Inflammatory macrophage (primary cell): ENCODE measurements around the gene PTK6.
"Not testable (repeated sequence)": the region's sequence is repeated elsewhere in the genome, so short reads cannot be mapped to it uniquely, and the experiment has no call there.

Experiments
- DNase-seq, 2 donors: peaks; one replicate each; pipeline ENCODE4 v3.0.0-alpha.2; 2020 to 2022

The PTK6 gene

DNA sequence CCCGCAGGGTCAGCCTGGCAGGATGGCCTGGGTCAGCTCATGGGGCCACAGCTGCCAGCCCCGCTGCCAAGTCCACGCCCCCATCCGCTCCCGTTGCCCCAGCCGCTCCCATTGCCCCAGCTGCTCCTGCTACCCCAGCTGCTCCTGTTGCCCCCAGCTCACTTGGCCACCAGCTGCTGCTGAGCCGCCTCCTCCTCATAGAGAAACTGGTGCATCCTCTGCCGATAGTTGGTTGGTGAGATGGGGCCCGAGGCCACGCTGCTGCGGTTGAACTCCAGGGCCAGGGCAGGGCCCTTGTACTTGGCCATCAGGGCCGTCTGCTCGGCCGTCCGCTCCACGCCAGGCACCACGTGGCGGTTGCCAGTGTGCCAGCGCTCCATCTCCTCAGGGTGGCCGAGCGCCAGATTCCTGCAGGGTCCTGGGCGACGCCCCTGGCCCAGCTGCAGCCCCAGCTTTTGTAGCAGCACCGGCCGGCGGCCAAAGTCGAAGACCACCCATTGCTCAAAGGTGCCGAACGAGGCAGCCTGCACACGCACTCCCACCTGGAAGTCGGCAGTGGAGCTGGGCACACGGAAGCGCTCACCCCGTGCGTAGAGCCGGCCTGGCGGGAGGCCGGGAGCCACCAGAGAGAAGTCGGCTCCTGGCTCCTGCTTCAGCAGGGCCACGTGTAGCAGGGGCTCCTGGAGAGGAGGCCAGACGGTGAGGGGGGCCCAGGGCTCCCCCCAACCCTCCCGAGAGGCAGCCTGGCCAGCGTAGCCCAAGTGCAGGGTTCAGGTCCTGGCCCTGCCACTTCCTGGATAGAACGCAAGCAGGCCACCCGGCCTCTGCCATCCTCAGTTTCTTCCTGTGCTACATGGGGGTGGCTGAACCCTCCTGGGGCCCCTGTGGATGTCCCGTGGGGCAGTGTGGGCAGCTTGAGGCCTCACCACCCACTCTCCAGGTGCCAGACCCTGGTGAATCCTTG is 32.1 kb upstream of the PTK6 start:
- no peak for DNase-seq

DNA sequence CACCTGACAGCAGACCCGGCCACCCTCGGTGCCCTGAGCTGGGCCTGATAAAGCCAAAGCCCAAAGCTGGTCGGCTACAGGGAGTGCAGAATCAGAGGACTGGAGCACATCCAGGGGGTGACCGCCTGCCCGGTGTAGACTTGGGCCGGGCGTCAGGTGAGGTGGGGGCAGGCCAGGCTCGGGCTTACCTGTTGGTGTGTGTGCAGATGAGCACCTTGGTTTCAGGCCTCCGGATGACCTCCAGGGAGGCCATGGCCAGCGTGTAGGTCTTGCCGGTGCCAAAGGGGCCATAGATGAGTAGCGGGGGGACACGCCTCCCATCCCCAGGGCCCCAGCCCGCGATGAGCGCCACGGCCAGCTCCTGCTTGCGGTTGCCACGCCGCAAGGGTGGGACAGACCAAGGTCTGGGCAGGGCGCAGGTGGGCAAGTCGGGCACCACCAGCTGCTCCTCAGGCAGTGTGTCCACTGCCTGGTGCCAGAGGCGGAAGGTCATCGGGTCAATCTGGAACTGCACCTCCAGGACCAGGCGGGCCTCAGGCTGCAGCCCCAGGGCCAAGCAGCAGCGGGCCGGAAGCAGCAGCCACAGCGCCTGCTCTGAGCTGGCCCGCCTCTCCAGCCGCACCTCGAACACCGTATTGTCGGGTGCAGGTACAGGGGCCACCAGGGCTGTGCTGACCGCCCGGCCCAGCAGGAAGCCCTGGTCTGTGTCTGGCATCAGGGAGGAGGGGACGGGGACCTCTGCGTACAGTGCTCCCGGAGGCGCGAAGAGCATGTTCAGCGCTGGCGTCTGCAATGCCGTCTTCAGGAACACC is 31.2 kb upstream of the PTK6 start:
- no peak for DNase-seq

DNA sequence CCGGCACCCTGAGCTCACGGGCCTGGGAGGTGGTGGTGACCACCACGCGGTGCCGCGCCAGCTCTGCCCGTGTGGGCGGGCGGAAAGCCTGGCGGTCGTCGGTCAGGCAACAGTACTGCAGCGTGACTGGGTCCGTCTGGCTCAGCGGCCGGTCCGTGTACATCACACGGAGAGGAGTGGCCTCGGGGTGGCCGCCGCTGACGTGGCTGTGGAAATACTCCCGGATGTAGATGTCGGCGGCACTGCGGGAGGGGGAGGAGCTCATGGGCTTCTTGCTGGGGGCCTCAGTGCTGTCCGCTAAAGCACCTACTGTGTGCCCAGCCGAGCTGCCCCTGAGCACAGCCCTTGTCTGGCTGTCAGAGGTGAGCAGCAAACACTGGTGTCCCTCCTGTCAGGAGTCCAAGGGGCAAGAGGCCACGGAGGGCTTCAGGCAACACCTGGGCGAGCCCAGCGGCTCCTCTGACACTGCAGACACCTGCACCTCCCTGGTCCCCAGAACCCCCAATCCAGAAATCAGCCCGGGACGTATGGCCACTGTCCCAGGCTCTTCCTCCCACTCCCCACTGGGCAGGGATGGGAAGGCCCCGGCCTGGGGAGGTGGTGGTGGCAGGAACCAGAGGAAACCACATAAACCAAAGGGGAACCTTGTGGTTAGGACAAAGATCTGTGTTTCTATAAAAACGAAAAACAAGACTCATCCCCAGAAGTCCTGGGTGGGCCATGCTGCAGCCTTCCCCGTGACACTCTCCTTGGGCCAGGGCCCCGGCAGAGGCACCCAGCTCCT is 30.4 kb upstream of the PTK6 start:
- DNase-seq, result peak; percentile 81 to 82

DNA sequence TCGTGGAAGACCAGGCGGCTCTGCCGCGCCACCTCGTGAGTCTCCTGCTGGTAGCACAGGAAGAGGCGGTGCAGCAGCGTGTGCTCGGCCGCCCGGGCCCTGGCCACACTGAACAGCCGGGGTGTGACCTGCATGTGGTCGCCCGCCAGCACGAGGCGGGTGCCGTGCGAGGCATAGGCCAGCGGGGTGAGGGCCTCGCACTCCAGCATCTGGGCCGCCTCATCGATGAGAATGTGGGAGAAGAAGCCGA is 29.9 kb upstream of the PTK6 start:
- no peak for DNase-seq

DNA sequence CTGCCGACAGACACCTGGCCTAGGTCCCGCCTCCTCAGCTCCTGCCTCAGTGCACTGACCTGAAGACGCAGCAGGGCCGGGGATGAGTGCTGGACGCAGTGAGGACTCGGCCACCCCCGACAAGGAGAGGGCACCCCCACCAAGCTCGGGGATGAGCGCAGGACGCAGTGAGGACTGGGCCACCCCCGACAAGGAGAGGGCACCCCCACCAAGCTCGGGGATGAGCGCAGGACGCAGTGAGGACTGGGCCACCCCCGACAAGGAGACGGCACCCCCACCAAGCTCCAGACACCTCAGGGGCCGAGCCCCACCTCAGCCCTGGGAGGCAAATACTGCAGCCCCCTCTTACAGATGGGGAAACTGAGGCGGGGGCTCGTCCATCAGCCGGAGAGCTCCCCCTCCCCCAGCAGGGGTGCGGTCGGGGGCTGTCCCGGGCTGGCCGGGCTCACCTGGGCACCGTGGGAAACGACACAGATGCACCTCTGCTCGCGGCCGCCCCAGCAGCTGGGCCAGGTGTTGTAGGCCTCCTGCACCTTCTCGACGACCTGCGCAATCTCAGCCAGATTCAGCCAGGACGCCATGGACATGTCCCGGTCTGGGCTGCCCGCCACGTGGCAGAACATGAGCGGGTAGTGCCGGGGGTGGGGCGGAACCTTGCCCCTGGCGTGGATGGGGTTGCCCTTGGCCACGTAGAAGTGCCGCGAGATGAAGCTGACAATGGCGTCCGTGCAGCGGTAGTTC is 29.4 kb upstream of the PTK6 start:
- no peak for DNase-seq

DNA sequence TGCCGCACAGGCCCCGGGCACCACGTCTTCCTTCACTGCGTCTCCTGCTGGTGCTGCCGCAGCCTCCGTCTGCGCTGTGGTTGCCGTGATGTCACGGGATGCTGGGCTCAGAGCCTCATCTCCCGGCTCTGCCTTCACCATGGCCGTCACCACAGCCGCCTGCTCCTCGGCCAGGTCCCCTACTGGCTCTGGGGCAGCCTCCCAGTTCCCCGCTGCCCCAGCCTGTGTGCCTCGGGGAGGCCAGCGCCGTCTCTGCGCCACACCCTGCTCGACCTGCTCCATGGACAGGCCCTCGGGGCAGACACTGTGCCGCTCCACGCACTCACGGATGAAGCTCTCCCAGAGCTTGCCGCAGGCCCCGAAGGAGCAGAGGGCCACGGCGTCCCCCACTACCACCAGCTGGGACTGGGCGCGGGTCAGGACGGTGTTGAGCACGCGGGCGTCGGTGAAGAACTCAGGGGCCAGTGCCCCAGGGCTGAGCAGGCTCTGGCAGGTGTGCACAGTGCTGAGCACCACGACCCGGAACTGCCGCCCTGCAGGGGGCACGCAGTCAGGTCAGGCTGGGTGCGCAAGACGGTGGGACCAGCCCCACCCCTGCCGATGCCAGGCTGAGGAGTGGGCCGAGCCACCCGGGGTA is 28.6 kb upstream of the PTK6 start:
- DNase-seq, result no peak

DNA sequence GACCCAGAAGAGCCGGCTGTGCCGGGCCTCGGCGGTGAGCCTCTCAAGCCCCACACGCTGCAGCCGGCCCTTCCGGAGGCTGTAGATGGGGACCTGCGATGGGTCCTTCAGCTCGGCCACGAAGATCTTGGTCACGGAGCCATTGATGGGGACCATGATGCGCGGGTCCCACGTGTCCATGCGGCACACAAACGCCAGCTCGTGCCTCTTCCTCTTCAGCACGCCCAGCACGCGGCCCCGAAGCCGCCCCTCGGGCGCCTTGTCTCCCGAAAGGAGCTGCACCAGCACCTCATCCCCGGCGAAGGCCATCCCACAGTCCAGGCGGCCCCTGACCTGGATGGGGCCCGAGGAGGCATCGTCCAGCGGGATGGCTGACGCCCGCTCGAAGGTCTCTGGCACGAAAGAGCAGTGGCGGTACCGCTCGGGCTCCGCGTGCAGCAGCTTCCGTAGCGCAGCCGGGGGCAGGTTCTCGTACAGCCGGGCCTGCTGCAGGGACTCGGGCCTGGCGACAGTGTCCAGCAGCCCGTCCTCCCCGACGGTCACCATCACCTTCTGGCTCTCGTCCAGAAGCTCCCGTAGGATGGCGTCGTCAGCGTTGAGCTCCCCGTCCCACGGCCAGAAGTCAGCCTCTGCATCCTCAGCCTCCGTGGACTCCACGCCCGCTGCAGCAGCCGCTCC is 28.0 kb upstream of the PTK6 start:
- DNase-seq, result no peak

DNA sequence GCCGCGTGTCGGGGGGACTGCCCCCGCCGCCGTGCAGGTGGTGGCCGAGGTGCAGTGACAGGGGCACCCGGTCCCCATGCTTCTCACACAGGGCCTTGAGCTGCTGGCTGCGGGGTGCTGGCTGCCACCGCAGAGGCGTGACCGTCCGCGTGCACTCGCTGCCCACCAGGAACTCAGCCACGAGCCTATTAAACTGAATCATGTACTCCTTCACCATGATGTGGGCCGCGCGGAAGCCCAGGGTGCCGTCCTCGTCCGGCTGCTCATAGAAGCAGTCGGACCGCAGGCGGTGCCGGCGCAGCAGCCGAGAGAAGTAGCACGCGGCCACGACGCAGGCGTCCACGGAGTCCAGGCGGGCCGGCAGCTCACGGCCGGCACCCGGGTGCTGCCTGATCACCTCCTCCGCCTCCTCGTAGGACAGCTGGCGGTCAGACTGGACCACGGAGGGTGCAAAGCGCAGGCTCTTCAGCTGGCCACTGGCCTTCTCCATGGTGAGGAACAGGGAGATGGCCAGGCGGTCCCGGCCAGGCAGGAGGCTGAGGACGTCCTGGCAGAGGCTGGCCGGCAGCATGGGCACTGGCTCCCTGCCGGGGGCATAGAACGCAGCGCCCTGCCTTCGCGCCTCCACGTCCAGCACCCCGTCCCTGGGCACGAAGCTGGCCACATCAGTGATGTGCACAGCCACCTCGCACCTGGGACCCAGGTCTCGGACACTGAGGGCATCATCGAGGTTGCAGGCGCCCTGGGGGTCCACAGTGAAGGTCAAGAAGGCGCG is 27.0 kb upstream of the PTK6 start:
- no peak for DNase-seq

DNA sequence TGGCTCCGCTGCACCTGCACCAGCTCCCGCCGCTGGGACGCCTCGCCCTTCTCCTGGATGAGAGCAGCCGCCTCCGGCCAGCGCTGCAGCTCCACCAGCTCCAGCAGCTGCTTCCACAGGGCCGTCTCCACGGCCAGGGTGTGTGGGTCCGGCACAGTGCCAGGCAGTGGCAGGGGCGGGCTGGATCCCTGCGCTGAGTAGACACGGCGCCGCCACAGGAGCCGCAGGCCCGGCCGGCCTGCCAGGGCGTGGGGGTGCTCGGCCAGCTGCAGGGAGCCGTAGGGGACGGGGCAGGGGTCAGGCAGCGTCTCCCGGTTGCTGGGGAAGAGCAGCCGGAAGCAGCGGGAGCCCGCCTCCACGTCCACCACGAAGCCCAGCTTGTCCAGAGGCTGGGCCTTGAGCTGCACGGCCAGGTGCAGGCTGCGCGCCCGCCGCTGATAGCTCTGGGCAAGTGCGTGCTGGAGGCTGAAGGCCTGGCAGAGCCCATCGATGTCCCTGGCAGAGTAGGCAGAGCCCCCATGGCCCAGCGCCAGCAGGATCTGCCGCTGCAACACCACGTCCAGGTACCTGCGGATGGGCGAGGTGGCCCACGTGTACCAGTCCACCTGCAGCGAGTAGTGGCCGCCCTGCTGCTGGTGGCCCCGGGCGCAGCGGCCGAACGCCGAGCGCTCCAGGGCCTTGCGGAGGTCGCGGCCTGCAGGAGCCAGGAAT is 26.2 kb upstream of the PTK6 start:
- DNase-seq, result no peak

DNA sequence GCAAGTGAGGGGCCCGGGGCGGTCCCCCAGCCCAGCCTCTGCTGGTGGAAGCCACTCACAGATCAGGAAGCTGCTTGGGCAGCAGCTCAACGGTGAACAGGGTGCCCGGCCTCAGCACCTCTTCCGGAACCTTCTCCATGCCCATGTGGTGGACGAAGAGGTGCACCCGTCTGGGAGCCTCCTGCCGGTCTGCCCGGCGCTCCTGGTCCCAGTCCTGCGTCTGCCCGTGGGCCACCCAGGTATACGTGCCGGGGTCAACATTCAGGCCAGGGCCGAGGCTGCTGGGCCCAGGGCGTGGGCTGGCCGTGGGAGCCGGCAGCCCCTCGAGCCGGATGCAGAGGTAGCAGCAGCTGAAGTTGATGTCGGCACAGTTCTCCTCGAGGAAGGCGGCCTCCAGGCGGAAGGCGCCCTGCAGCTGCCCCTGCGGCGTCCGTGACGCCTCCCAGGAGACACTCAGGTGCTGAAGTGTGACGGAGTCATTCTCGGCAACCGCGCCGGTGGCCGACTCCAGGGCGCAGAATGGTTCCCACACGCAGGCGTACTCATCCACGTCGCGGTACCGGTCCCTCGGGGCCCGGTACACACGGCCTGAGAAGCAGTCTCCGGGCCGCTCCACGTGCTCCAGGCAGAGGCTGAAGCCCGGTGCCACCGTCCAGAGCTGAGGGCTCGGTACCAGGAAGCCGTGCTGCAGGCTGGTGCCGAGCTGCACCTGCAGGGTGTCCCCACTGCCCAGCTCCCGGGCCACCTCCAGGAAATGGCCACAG is 25.5 kb upstream of the PTK6 start:
- no peak for DNase-seq

DNA sequence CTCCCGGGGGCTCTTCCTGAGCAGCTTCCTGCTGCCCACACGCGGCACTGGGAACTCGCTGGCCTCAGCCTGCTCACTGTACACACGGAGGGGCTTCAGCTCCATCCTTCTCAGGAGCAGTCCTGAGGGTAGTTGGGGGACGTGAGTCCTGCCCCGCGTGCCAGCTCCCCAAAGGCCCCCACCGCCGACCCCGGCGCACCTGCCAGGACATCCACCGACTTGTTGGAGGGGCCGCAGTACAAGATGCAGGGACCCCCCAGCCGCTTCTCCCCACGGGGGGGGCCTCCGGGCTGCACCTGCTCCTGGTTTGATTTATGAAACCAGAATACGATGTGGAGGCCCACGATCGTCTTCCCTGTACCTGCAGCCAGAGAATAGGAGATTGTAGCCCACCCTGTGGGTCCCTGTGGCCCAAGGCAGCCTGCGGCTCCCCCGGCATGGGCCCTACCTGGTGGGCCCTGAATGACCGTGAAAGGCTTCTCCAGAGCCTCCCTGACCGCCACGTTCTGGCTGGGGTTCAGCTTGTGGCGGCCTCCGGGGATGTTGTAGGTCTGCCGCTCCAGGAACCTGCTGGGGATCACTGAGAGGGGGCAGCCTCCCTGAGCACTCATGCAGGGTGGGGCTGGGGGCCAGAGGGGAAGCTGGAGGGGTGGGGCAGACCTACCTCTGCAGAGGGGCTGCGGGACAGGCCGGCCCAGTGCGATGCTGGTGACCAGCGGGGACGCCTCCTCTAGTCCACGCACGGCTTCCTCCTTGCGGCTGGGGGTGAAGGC is 24.6 kb upstream of the PTK6 start:
- DNase-seq, result no peak

DNA sequence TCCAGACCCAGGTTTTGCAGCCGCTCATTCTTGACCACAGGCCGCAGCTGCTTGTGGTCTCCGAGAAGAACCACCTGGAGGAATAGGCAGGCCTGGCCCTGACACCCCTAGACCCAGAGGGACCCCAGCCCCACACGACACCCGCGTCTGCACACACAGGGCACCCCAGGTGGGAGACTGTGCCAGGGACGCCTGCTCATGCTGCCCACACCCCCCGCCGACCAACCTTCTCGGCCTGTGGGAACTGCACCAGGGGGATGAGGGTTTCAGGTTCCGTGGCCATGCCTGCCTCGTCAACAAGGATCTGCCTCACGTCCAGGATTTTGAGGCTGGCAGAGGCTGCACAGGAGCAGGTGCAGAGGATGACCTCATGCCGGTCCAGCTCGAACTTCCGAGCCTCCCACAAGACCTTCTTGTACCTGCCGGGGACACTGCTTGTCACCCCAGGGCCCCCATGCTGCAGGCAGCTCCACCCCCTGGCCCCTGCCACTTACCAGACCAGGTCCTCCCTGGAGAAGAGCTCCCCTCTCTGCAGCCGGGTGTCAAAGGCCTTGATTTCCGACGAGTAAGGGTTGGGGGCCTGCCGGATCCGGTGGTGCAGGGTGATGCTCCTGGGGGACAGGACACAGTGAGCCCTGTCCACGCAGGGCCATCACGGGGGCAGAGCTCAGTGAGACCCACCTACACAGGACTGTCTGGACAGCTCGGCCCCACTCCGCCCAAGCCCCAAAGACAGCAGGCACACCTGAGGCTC is 23.9 kb upstream of the PTK6 start:
- DNase-seq, result no peak

DNA sequence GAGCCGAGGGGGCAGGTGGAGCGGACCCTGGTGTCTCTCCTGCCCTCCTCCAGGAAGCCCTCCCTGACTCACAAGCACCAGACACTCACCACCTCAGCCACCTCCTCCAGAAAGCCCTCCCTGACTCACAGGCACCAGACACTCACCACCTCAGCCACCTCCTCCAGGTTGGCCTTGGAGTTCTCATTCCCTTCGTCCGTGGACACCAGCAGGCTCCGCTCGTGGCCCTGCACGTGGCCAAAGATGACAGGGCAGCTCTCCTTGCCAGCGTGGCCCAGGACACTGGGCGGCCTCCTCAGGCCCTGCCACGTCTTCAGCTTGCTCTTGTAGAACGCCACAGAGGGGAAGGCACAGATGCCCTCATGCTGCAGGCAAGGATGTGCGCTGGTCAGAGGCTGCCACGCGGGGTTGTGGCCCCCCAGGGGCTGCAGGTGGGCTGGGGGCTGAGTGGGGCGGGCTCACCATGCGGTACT is 23.2 kb upstream of the PTK6 start:
- DNase-seq, result no peak

DNA sequence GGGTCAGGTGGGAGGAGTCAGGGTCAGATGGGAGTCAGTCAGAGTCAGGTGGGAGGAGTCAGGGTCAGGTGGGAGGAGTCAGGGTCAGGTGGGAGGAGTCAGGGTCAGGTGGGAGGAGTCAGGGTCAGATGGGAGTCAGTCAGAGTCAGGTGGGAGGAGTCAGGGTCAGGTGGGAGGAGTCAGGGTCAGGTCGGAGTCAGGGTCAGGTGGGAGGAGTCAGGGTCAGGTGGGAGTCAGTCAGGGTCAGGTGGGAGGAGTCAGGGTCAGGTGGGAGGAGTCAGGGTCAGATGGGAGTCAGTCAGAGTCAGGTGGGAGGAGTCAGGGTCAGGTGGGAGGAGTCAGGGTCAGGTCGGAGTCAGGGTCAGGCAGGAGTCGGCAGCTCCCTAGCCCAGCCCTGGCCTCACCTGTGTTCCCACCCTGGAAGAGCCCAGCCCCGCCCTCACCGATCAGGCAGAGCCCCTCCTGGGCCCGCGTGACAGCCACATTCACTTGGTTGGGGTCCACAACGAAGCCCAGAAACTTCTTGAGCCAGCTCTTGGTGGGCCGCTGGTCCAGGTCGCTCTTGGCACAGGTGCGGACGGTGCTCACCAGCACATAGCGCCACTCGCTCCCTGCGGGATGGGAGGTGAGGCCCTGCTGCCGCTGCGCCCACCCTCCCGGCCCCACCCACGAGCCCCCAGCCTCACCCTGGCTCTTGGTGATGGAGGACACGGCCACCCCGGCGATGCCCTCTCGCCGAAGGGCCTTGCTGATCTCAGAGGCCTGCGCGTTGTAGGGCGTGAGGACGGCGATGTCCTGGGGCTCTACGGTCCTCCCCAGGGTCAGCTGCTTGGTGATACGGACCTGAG is 22.5 kb upstream of the PTK6 start:
- DNase-seq, result not testable (repeated sequence)

DNA sequence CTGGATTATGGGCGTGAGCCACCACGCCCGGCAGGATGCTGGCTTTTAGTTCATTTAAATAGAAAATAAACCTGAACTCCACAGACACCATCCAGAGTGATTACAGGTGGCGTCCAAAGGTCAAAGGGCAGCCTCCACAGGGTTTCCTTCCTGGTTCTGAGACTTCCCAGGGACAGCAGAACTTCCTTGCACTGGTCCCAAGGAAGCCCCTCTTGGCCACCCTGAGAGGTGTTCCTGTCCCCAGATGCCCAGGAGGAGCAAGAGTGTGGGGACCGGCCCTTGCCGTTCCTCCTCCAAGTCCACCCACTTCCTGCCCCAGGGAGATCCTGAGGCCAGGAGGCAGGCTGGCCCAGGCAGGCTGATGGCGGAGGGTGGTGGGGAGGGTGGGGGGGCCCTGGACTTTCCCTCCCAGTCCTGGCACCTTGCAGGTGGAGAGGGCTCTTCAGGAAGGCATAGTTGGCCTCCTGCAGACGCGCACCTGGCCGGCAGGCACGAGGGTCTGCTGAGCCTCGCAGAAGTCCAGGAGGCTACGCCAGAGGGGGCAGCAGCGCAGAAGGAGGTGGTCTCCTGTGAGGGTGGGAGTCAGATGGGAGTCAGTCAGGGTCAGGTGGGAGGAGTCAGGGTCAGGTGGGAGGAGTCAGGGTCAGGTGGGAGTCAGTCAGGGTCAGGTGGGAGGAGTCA is 21.8 kb upstream of the PTK6 start:
- no peak for DNase-seq

DNA sequence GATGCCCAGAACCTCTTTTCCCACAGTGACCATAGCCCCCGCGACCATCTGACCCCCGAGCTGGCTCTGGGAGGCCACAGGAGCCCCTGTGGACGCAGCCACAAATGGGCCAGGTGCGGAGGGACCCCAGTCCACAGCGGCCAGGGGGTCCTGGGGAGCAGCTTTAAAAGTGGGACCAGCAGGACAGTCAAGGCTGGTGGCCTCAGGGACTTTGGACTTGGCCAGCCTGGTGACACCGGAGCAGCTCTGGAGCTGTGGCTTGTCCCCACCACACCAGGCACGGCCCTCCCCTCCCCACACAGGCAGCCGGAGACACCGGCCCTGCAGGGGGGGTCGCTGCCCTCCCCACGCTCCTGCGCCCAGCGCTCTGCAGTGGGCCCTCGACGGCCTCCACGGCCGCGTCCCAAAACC is 20.3 kb upstream of the PTK6 start:
- no peak for DNase-seq
